H1 (cell line): ENCODE data around the gene AKT1. TPM values are rescaled to one million over a fixed set of nuclear protein-coding genes. Genes with fewer than 3 reads are reported as not detected.
A peak's percentile ranks its signal among the peaks of the same experiment; 100 is the strongest.

Source experiments
- CTCF ChIA-PET: fragments of 300-600 bp; sonication (Branson Sonifier 250); formaldehyde crosslinking; loops from one replicate; lab custom pipeline; 2021; ENCODE audit not compliant: partially characterized antibody; lab: Charles Lee
- POLR2A ChIA-PET: fragments of 300-600 bp; sonication (Branson Sonifier 250); formaldehyde crosslinking; loops from one replicate; lab custom pipeline; 2021; ENCODE audit warnings: inconsistent platforms; ENCODE audit not compliant: partially characterized antibody; lab: Charles Lee
- DNase-seq, 2 experiments: peaks; one replicate each; pipeline versions ENCODE4 v3.0.0 to v3.0.0-alpha.2; 2010 to 2022; ENCODE audit warnings: low spot score in 2 of 2, low read depth in 1 of 2, mixed read lengths in 1 of 2
- FAIRE-seq: peaks from 2 replicates; lab custom pipeline; 2011; peaks lifted over from hg19 to GRCh38; lab: Jason Lieb, UNC
- H2AFZ ChIP-seq: 2 replicates; pipeline ENCODE4 v1.8.1; 2012; ENCODE audit warnings: low read length, inconsistent platforms
- H2AK5ac ChIP-seq: 2 replicates; pipeline ENCODE4 v1.6.1; 2013; ENCODE audit warnings: low read depth, low read length
- H2BK120ac ChIP-seq: replicated peaks from 2 replicates; pipeline ENCODE3; 2013; ENCODE audit warnings: low read depth, low read length, inconsistent platforms
- H2BK12ac ChIP-seq: 2 replicates; pipeline ENCODE4 v1.6.1; 2013; ENCODE audit warnings: low read depth, low read length
- H2BK15ac ChIP-seq: 2 replicates; pipeline ENCODE4 v1.6.1; 2013; ENCODE audit warnings: low read length
- H2BK20ac ChIP-seq: 2 replicates; pipeline ENCODE4 v1.6.1; 2013; ENCODE audit warnings: low read length
- H2BK5ac ChIP-seq: 2 replicates; pipeline ENCODE4 v1.6.1; 2013; ENCODE audit warnings: low read depth, low read length
- H3K14ac ChIP-seq: 2 replicates; pipeline ENCODE4 v1.6.1; 2013; ENCODE audit warnings: inconsistent platforms; ENCODE audit not compliant: insufficient read length
- H3K18ac ChIP-seq: 2 replicates; pipeline ENCODE4 v1.6.1; 2013; ENCODE audit warnings: low read length; ENCODE audit errors: extremely low read depth
- H3K23ac ChIP-seq: 2 replicates; pipeline ENCODE4 v1.6.1; 2013; ENCODE audit warnings: inconsistent platforms; ENCODE audit not compliant: insufficient read length
- H3K23me2 ChIP-seq: 2 replicates; pipeline ENCODE4 v1.6.1; 2013; ENCODE audit warnings: low read depth, low read length
- H3K27ac ChIP-seq: 2 replicates; pipeline ENCODE4 v1.6.1; 2011; ENCODE audit warnings: low read depth, low read length, inconsistent platforms
- H3K27me3 ChIP-seq, 4 experiments: replicated peaks in 1 of 4; 1 replicate in 1 of 4; 2 replicates in 3 of 4; pipeline versions ENCODE4 v1.6.1 to v1.8.1; 2011 to 2013; ENCODE audit warnings: low read length in 3 of 4, mild to moderate bottlenecking in 3 of 4, inconsistent platforms in 2 of 4, mixed read lengths in 2 of 4, moderate library complexity in 1 of 4; ENCODE audit not compliant: control insufficient read depth in 3 of 4, insufficient read depth in 3 of 4; ENCODE audit errors: extremely low read depth in 1 of 4
- H3K36me3 ChIP-seq, 4 experiments: 2 replicates each; pipeline versions ENCODE4 v1.6.1 to v1.8.1; 2011 to 2013; ENCODE audit warnings: mild to moderate bottlenecking in 4 of 4, low read length in 3 of 4, moderate library complexity in 2 of 4, control low read depth in 1 of 4, inconsistent platforms in 1 of 4; ENCODE audit not compliant: insufficient read depth in 4 of 4, control insufficient read depth in 2 of 4
- H3K4ac ChIP-seq: replicated peaks from 2 replicates; pipeline ENCODE3; 2013; ENCODE audit warnings: low read length, low read depth, mixed read lengths, inconsistent platforms; ENCODE audit not compliant: insufficient read length
- H3K4me1 ChIP-seq, 4 experiments: replicated peaks in 1 of 4; 1 replicate in 1 of 4; 2 replicates in 3 of 4; pipeline versions ENCODE4 v1.6.1 to v1.8.1; 2011 to 2013; ENCODE audit warnings: low read length in 3 of 4, inconsistent platforms in 2 of 4, mixed read lengths in 1 of 4; ENCODE audit not compliant: insufficient read depth in 4 of 4, control insufficient read depth in 3 of 4
- H3K4me2 ChIP-seq, 2 experiments: 2 replicates each; pipeline versions ENCODE4 v1.6.1 to v1.8.1; 2011 to 2013; ENCODE audit warnings: low read depth in 2 of 2, low read length in 2 of 2, control low read depth in 1 of 2, inconsistent platforms in 1 of 2, mild to moderate bottlenecking in 1 of 2; ENCODE audit not compliant: insufficient read depth in 1 of 2
- H3K4me3 ChIP-seq, 4 experiments: fragments of 200-600, 300-600 bp in 1 of 4; sonication (generic), shearing (Covaris generic), sonication (Bioruptor Twin) in 1 of 4; 2 replicates each; pipeline versions ENCODE4 v1.5.1 to v1.8.1; 2011 to 2016; ENCODE audit warnings: low read length in 4 of 4, low read depth in 3 of 4, control low read depth in 2 of 4, inconsistent platforms in 2 of 4, mild to moderate bottlenecking in 2 of 4, mixed read lengths in 1 of 4, moderate library complexity in 1 of 4; ENCODE audit not compliant: insufficient read depth in 2 of 4; ENCODE audit errors: extremely low read depth in 1 of 4
- H3K56ac ChIP-seq: replicated peaks from 2 replicates; pipeline ENCODE3; 2013; ENCODE audit warnings: low read depth, mild to moderate bottlenecking, mixed read lengths, low read length, inconsistent platforms; ENCODE audit not compliant: insufficient read length
- H3K79me1 ChIP-seq: 2 replicates; pipeline ENCODE4 v1.6.1; 2013; ENCODE audit warnings: low read depth, low read length, control low read depth
- H3K79me2 ChIP-seq, 2 experiments: 2 replicates each; pipeline versions ENCODE4 v1.6.1 to v1.8.1; 2012 to 2013; ENCODE audit warnings: low read length in 2 of 2, mild to moderate bottlenecking in 2 of 2, inconsistent platforms in 1 of 2; ENCODE audit not compliant: insufficient read depth in 2 of 2, control insufficient read depth in 1 of 2
- H3K9ac ChIP-seq, 4 experiments: replicated peaks in 1 of 4; 1 replicate in 1 of 4; 2 replicates in 3 of 4; pipeline versions ENCODE4 v1.6.1 to v1.8.1; 2011 to 2013; ENCODE audit warnings: low read depth in 3 of 4, low read length in 3 of 4, control low read depth in 2 of 4, mild to moderate bottlenecking in 2 of 4, moderate library complexity in 2 of 4, inconsistent platforms in 1 of 4; ENCODE audit errors: extremely low read depth in 1 of 4
- H3K9me3 ChIP-seq, 2 experiments: 2 replicates each; pipeline versions ENCODE4 v1.6.1 to v1.8.1; 2012 to 2013; ENCODE audit warnings: mild to moderate bottlenecking in 2 of 2, moderate library complexity in 2 of 2, control low read depth in 1 of 2, inconsistent platforms in 1 of 2, low read depth in 1 of 2, low read length in 1 of 2, mixed read lengths in 1 of 2; ENCODE audit not compliant: insufficient read depth in 2 of 2
- H4K20me1 ChIP-seq, 2 experiments: replicated peaks in 1 of 2; 2 replicates each; pipeline versions ENCODE3 to v1.8.1; 2011 to 2013; ENCODE audit warnings: inconsistent platforms in 2 of 2, low read length in 2 of 2, mild to moderate bottlenecking in 1 of 2; ENCODE audit not compliant: insufficient read depth in 2 of 2, control insufficient read depth in 1 of 2
- H4K5ac ChIP-seq: 2 replicates; pipeline ENCODE4 v1.6.1; 2013; ENCODE audit warnings: low read length, low read depth, mixed read lengths, inconsistent platforms; ENCODE audit not compliant: insufficient read length
- H4K8ac ChIP-seq: 2 replicates; pipeline ENCODE4 v1.8.0; 2013; ENCODE audit warnings: mild to moderate bottlenecking, moderate library complexity, low read length, inconsistent platforms; ENCODE audit not compliant: insufficient read depth; ENCODE audit errors: extremely low read depth
- H4K91ac ChIP-seq: replicated peaks from 2 replicates; pipeline ENCODE3; 2013; ENCODE audit warnings: low read length, mixed read lengths, inconsistent platforms; ENCODE audit not compliant: insufficient read length
- CREB1 ChIP-seq: IDR thresholded peaks from 2 replicates; pipeline ENCODE4 v1.6.1; 2012; ENCODE audit warnings: inconsistent platforms
- EGR1 ChIP-seq: IDR thresholded peaks from 2 replicates; pipeline ENCODE4 v1.6.1; 2011; ENCODE audit warnings: low read depth, low read length, borderline replicate concordance
- HDAC2 ChIP-seq, 2 experiments: fragments of 300-600 bp in 1 of 2; sonication (generic) in 1 of 2; IDR thresholded peaks; 2 replicates each; pipeline ENCODE4 v1.6.1; 2011 to 2012; ENCODE audit warnings: low read depth in 2 of 2, low read length in 2 of 2, mild to moderate bottlenecking in 2 of 2, moderate library complexity in 2 of 2, borderline replicate concordance in 1 of 2, inconsistent platforms in 1 of 2
- HDAC6 ChIP-seq: IDR thresholded peaks from one replicate; pipeline ENCODE4 v1.7.1; 2012; ENCODE audit warnings: low read depth, mild to moderate bottlenecking, inconsistent platforms, low read length, moderate library complexity
- POU5F1 ChIP-seq: IDR thresholded peaks from 2 replicates; pipeline ENCODE4 v1.6.1; 2011; ENCODE audit warnings: low read depth, mild to moderate bottlenecking, low read length, moderate library complexity
- RFX5 ChIP-seq: IDR thresholded peaks from 2 replicates; pipeline ENCODE4 v1.6.1; 2011; ENCODE audit warnings: low read depth, low read length, improper control_type of control experiment, borderline replicate concordance
- WGBS, 2 experiments: shearing (Covaris generic) in 1 of 2; methylation state at CpG; one replicate each; pipeline versions ENCODE4 v1.1.6 to v1.1.7; 2013 to 2015; ENCODE audit warnings: low lambda C conversion rate in 2 of 2, mixed read lengths in 2 of 2, inconsistent platforms in 1 of 2, low coverage in 1 of 2, missing lambda C conversion rate in 1 of 2; ENCODE audit not compliant: insufficient replicate concordance in 2 of 2, insufficient coverage in 1 of 2, insufficient read length in 1 of 2; ENCODE audit errors: extremely low coverage in 1 of 2, missing lambda C conversion rate in 1 of 2; 5-methylcytosine and 5-hydroxymethylcytosine counted together
- polyA plus RNA-seq, 7 experiments: library from polyadenylated mRNA; depleted of rRNA in 3 of 7; stranded (reverse) in 5 of 7; unstranded in 2 of 7; fragments of >200 nt in 5 of 7; fragments of 200-250 nt in 2 of 7; gene quantifications; 1 replicate in 5 of 7; 2 replicates in 1 of 7; 4 replicates in 1 of 7; pipeline versions ENCODE4 v1.2.1 to v1.2.3, GENCODE V29; 2011 to 2013; ENCODE audit warnings: missing spikeins in 2 of 7, mixed read lengths in 2 of 7
- total RNA-seq: library from RNA; stranded (reverse); fragmentation: NEBNext Ultra II Directional; extraction: Animal tissue kit (Norgen Biotek cat#: 25700); gene quantifications from 2 replicates; pipeline ENCODE4 v1.2.1, GENCODE V29; 2021
- TF ChIP-seq, protein P1 (sequence below), 3 experiments: IDR thresholded peaks; 1 replicate in 2 of 3; 2 replicates in 1 of 3; pipeline versions ENCODE4 v1.5.1 to v1.6.1; 2011; ENCODE audit warnings: low read length in 3 of 3, mild to moderate bottlenecking in 3 of 3, inconsistent platforms in 2 of 3, low read depth in 1 of 3, moderate library complexity in 1 of 3; ENCODE audit not compliant: insufficient read depth in 1 of 3; ENCODE audit errors: control extremely low read depth in 1 of 3
- TF ChIP-seq, protein P2 (sequence below): IDR thresholded peaks from 2 replicates; pipeline ENCODE4 v1.6.1; 2012; ENCODE audit warnings: inconsistent platforms

Gene AKT1
- total and polyA plus RNA-seq, 2 of the 8 experiments (the other 6 are each of a cell fraction or from before 2014, with no cell fraction given) = 68.1 to 71.5 TPM

GRCh38 chr14:104778694-104779331, 16.7 kb downstream of the AKT1 start:
- FAIRE-seq (no peak), DNase-seq (no peak)
- Histone ChIP-seq H3K27me3 (no peaks in the 10 kb centered on the region), H3K23ac (no peak overlapping the region), H3K18ac (no peak overlapping the region), H2BK120ac (no peak overlapping the region), H3K79me2 (no peaks in the 10 kb centered on the region), H3K79me1 (no peaks in the 10 kb centered on the region; the same call in 1 of the 2 replicates), H4K5ac (no peak overlapping the region), H3K27ac (no peak overlapping the region), H3K9me3 (no peaks in the 10 kb centered on the region; a peak in 1 of 4 replicates), H3K56ac (no peak overlapping the region), H4K91ac (no peak overlapping the region), H3K14ac (no peak overlapping the region), H3K4me1 (no peaks in the 10 kb centered on the region), H3K9ac (0 out of 7 replicates have a peak overlapping the region, but pooled peaks of 1 of the 4 experiments have one; percentile 30), H2BK15ac (no peak overlapping the region), H2AK5ac (no peak overlapping the region), H3K23me2 (no peaks in the 10 kb centered on the region), H2BK20ac (no peak overlapping the region), H3K4ac (no peak overlapping the region), H2BK12ac (no peak overlapping the region), H4K20me1 (peaks cover 6 to 20% of the 10 kb centered on the region in 2 experiments), H4K8ac (peak overlapping the region; percentile 25; the same call in 1 of the 2 replicates), H2AFZ (no peak overlapping the region), H3K4me2 (no peak overlapping the region), H3K4me3 (no peak overlapping the region), H2BK5ac (no peak overlapping the region), H3K36me3 (peaks cover 0 to 3% (median 0%) of the 10 kb centered on the region in 4 experiments; a peak in 1 of 8 replicates)
- 88% methylated on average over 15 of the region's 15 CpGs; no CpG with 5 or more reads in 1 of the 2 experiments for WGBS, 2 experiments
- POLR2A ChIA-PET = interaction anchor here (1.2 kb wide), 2 partner anchors 26 to 117 kb away, joined by 3 read pairs; partner anchors contain the start of gene SIVA1
- CTCF ChIA-PET = interaction anchor here (1.0 to 4.9 kb wide), 9 partner anchors 7 to 161 kb away, joined by 3 to 35 read pairs (median 10); no protein-coding TSS in a partner anchor
- TF ChIP-seq HDAC2 (IDR thresholded peaks at IDR 0.05; ENCODE audit: borderline replicate concordance in 1 of 2, low read depth in 2 of 2, low read length in 2 of 2) = no peak
- TF ChIP-seq, protein P1, sequence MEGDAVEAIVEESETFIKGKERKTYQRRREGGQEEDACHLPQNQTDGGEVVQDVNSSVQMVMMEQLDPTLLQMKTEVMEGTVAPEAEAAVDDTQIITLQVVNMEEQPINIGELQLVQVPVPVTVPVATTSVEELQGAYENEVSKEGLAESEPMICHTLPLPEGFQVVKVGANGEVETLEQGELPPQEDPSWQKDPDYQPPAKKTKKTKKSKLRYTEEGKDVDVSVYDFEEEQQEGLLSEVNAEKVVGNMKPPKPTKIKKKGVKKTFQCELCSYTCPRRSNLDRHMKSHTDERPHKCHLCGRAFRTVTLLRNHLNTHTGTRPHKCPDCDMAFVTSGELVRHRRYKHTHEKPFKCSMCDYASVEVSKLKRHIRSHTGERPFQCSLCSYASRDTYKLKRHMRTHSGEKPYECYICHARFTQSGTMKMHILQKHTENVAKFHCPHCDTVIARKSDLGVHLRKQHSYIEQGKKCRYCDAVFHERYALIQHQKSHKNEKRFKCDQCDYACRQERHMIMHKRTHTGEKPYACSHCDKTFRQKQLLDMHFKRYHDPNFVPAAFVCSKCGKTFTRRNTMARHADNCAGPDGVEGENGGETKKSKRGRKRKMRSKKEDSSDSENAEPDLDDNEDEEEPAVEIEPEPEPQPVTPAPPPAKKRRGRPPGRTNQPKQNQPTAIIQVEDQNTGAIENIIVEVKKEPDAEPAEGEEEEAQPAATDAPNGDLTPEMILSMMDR (IDR thresholded peaks at IDR 0.05; ENCODE audit: control extremely low read depth in 1 of 3, insufficient read depth in 1 of 3, low read depth in 1 of 3, low read length in 3 of 3) = peak in 2 of 3 experiments; percentile 11 to 18; a peak in 1 of 4 replicates
- TF ChIP-seq, protein P2, sequence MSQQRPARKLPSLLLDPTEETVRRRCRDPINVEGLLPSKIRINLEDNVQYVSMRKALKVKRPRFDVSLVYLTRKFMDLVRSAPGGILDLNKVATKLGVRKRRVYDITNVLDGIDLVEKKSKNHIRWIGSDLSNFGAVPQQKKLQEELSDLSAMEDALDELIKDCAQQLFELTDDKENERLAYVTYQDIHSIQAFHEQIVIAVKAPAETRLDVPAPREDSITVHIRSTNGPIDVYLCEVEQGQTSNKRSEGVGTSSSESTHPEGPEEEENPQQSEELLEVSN = no peak
- no peak for TF ChIP-seq POU5F1
- no peak for TF ChIP-seq EGR1
- no peak for TF ChIP-seq RFX5
- no peak for TF ChIP-seq CREB1
- TF ChIP-seq HDAC6 = no peak
